Measurements from ENCODE around the gene CGB3. TPM values are rescaled to one million over a fixed set of nuclear protein-coding genes. Genes with fewer than 3 reads are reported as not detected.
A peak's percentile ranks its signal among the peaks of the same experiment; 100 is the strongest.

CGB3 gene
- total RNA-seq, 1 experiment from 2014 or later, result not detected

- no peaks in the 10 kb centered on the region for H3K9me3 ChIP-seq (ENCODE audit: control insufficient read depth, insufficient read depth, low read depth, low read length)
- no TSS peak for BruUV-seq (replicated peaks)
- H3K4me1 ChIP-seq (ENCODE audit: control insufficient read depth, insufficient read depth, low read length), result peaks cover 4% of the 10 kb centered on the region; the same call in 1 of the 2 replicates
- ChIA-PET CTCF (no interaction called here), POLR2A (no interaction called here)
- DNase-seq (ENCODE audit: low read depth, low spot score) (no peak), ATAC-seq (peak; percentile 54)
- no peak overlapping the region for H3K4me3 ChIP-seq (ENCODE audit: low read depth in 2 of 2, low read length in 2 of 2)
- H3K36me3 ChIP-seq (ENCODE audit: control insufficient read depth, insufficient read depth, low read length), result no peaks in the 10 kb centered on the region
- intact Hi-C loops (cut with micrococcal nuclease; ENCODE audit: unreplicated experiment), result no loop called here
- TF ChIP-seq POLR2AphosphoS5 (IDR thresholded peaks at IDR 0.05; ENCODE audit: low read depth, low read length) (no peak), CTCF (IDR thresholded peaks at IDR 0.05) (no peak), SIN3A (IDR thresholded peaks at IDR 0.05; ENCODE audit: borderline replicate concordance, insufficient read depth, low read depth, low read length) (no peak), TCF7L2 (IDR thresholded peaks at IDR 0.05; ENCODE audit: low read depth, low read length) (no peak)
- TF ChIP-seq, protein P1, sequence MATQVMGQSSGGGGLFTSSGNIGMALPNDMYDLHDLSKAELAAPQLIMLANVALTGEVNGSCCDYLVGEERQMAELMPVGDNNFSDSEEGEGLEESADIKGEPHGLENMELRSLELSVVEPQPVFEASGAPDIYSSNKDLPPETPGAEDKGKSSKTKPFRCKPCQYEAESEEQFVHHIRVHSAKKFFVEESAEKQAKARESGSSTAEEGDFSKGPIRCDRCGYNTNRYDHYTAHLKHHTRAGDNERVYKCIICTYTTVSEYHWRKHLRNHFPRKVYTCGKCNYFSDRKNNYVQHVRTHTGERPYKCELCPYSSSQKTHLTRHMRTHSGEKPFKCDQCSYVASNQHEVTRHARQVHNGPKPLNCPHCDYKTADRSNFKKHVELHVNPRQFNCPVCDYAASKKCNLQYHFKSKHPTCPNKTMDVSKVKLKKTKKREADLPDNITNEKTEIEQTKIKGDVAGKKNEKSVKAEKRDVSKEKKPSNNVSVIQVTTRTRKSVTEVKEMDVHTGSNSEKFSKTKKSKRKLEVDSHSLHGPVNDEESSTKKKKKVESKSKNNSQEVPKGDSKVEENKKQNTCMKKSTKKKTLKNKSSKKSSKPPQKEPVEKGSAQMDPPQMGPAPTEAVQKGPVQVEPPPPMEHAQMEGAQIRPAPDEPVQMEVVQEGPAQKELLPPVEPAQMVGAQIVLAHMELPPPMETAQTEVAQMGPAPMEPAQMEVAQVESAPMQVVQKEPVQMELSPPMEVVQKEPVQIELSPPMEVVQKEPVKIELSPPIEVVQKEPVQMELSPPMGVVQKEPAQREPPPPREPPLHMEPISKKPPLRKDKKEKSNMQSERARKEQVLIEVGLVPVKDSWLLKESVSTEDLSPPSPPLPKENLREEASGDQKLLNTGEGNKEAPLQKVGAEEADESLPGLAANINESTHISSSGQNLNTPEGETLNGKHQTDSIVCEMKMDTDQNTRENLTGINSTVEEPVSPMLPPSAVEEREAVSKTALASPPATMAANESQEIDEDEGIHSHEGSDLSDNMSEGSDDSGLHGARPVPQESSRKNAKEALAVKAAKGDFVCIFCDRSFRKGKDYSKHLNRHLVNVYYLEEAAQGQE (IDR thresholded peaks at IDR 0.05; ENCODE audit: insufficient read depth in 1 of 2, low read depth in 2 of 2, low read length in 1 of 2), result no peak
- no peak overlapping the region for H3K27ac ChIP-seq (ENCODE audit: low read length)
- in situ Hi-C loops (cut with HindIII; ENCODE audit: low pct_unique_long_range_greater_than_20kb, low sequenced_read_pairs), result no loop called here
- H3K27me3 ChIP-seq (ENCODE audit: control insufficient read depth, insufficient read depth, low read length), result no peaks in the 10 kb centered on the region
These were observed 41.9 kb upstream of the CGB3 start for GRCh38 chr19:49065905-49066512.

DNA sequence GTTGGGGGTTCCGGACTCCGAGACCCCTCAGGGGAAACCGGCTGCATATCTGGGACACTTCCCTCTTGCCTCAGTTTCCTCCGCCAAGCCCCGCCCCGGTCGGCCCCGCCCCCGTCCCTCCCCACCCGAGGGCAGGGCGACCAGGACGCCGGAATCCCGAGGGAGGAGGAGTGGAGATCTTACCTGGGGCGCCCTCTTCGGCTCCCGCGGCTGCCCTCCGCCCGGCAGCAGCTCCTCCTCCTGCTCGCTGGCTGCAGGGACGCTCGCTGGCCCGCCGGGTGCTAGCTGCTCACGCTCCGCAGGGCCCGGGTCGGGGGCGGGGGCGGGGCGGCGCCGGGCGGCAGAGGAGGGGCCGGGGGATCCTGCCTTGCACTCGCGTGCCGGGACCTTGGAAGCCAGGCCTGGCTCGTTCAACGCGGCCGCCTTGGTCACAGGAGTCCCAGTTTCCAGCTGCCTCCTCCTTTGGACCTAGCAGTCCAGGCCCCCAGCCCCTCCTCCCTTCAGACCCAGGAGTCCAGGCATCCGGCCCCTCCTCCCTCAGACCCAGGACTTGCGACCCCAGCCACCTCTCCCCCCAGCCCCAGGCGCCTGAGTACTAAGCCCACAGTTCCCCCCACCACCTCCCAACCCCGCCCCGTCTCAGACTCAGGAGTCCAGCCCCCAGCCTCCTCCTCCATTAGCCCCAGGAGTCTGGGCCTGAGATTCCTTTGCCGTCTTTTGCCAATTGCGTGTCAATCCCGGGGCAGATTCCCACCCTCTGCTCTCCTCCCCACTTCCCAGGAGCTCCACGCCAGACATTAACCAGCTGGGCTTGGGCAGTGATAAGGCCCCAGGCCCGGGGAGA lies 40.9 kb upstream of the CGB3 start, which contains the start of gene NTF4:
NTF4 (minus strand) TSS at position 51 of the 844 bp plus-strand sequence. CDS start 2,821 bp downstream, outside the sequence.
- H3K9me3 ChIP-seq (ENCODE audit: control insufficient read depth, insufficient read depth, low read depth, low read length), result no peaks in the 10 kb centered on the region
- BruUV-seq (replicated peaks), result no TSS peak
- intact Hi-C loops (cut with micrococcal nuclease; ENCODE audit: unreplicated experiment) (no loop called here), in situ Hi-C loops (cut with HindIII; ENCODE audit: low pct_unique_long_range_greater_than_20kb, low sequenced_read_pairs) (no loop called here)
- H3K27ac ChIP-seq (ENCODE audit: low read length), result no peak within 1 kb of the TSS
- DNase-seq (ENCODE audit: low read depth, low spot score), result no peak
- H3K27me3 ChIP-seq (ENCODE audit: control insufficient read depth, insufficient read depth, low read length), result no peaks in the 10 kb centered on the region
- peaks cover 4% of the 10 kb centered on the region; the same call in 1 of the 2 replicates for H3K4me1 ChIP-seq (ENCODE audit: control insufficient read depth, insufficient read depth, low read length)
- no peaks in the 10 kb centered on the region for H3K36me3 ChIP-seq (ENCODE audit: control insufficient read depth, insufficient read depth, low read length)
- CTCF ChIA-PET, result interaction anchor here (0.6 to 0.8 kb wide), 3 partner anchors 37 to 281 kb away, joined by 3 to 5 read pairs (median 3); no protein-coding TSS in a partner anchor
- TF ChIP-seq, protein P1 (IDR thresholded peaks at IDR 0.05; ENCODE audit: insufficient read depth in 1 of 2, low read depth in 2 of 2, low read length in 1 of 2), result no peak
- TF ChIP-seq CTCF (IDR thresholded peaks at IDR 0.05) (no peak), TCF7L2 (IDR thresholded peaks at IDR 0.05; ENCODE audit: low read depth, low read length) (no peak), SIN3A (IDR thresholded peaks at IDR 0.05; ENCODE audit: borderline replicate concordance, insufficient read depth, low read depth, low read length) (no peak), POLR2AphosphoS5 (IDR thresholded peaks at IDR 0.05; ENCODE audit: low read depth, low read length) (no peak)
- POLR2A ChIA-PET, result no interaction called here
- peak; percentile 76 for ATAC-seq
- H3K4me3 ChIP-seq (ENCODE audit: low read depth in 2 of 2, low read length in 2 of 2), result peak within 1 kb of the TSS; percentile 12 to 42

All from Panc1 (cell line).